GM12892 (cell line): ENCODE data around the gene ABCF2.

Source experiments
- POLR2A ChIP-seq: IDR thresholded peaks from 2 replicates; pipeline ENCODE4 v1.6.1; 2011; ENCODE audit warnings: low read depth, low read length, control low read depth
- POLR2AphosphoS5 ChIP-seq: IDR thresholded peaks from 2 replicates; pipeline ENCODE4 v1.6.1; 2011; ENCODE audit warnings: low read depth, low read length, control low read depth
- TAF1 ChIP-seq: IDR thresholded peaks from 2 replicates; pipeline ENCODE4 v1.6.1; 2011; ENCODE audit warnings: low read depth, mild to moderate bottlenecking, control low read depth, low read length, borderline replicate concordance

GRCh38 chr7:151235091-151235787 is 8.2 kb upstream of the ABCF2 start:
- TF ChIP-seq POLR2AphosphoS5 (no peak), POLR2A (no peak), TAF1 (no peak)
